H1 (cell line): ENCODE data around the gene NME7. TPM values are rescaled to one million over a fixed set of nuclear protein-coding genes. Genes with fewer than 3 reads are reported as not detected.

Experiments used
- CTCF ChIA-PET: fragments of 300-600 bp; sonication (Branson Sonifier 250); formaldehyde crosslinking; loops from one replicate; lab custom pipeline; 2021; ENCODE audit not compliant: partially characterized antibody; lab: Charles Lee
- POLR2A ChIA-PET: fragments of 300-600 bp; sonication (Branson Sonifier 250); formaldehyde crosslinking; loops from one replicate; lab custom pipeline; 2021; ENCODE audit warnings: inconsistent platforms; ENCODE audit not compliant: partially characterized antibody; lab: Charles Lee
- DNase-seq, 2 experiments: peaks; one replicate each; pipeline versions ENCODE4 v3.0.0 to v3.0.0-alpha.2; 2010 to 2022; ENCODE audit warnings: low spot score in 2 of 2, low read depth in 1 of 2, mixed read lengths in 1 of 2
- FAIRE-seq: peaks from 2 replicates; lab custom pipeline; 2011; peaks lifted over from hg19 to GRCh38; lab: Jason Lieb, UNC
- H2AFZ ChIP-seq: 2 replicates; pipeline ENCODE4 v1.8.1; 2012; ENCODE audit warnings: low read length, inconsistent platforms
- H2AK5ac ChIP-seq: 2 replicates; pipeline ENCODE4 v1.6.1; 2013; ENCODE audit warnings: low read depth, low read length
- H2BK120ac ChIP-seq: replicated peaks from 2 replicates; pipeline ENCODE3; 2013; ENCODE audit warnings: low read depth, low read length, inconsistent platforms
- H2BK12ac ChIP-seq: 2 replicates; pipeline ENCODE4 v1.6.1; 2013; ENCODE audit warnings: low read depth, low read length
- H2BK15ac ChIP-seq: 2 replicates; pipeline ENCODE4 v1.6.1; 2013; ENCODE audit warnings: low read length
- H2BK20ac ChIP-seq: 2 replicates; pipeline ENCODE4 v1.6.1; 2013; ENCODE audit warnings: low read length
- H2BK5ac ChIP-seq: 2 replicates; pipeline ENCODE4 v1.6.1; 2013; ENCODE audit warnings: low read depth, low read length
- H3K14ac ChIP-seq: 2 replicates; pipeline ENCODE4 v1.6.1; 2013; ENCODE audit warnings: inconsistent platforms; ENCODE audit not compliant: insufficient read length
- H3K18ac ChIP-seq: 2 replicates; pipeline ENCODE4 v1.6.1; 2013; ENCODE audit warnings: low read length; ENCODE audit errors: extremely low read depth
- H3K23ac ChIP-seq: 2 replicates; pipeline ENCODE4 v1.6.1; 2013; ENCODE audit warnings: inconsistent platforms; ENCODE audit not compliant: insufficient read length
- H3K23me2 ChIP-seq: 2 replicates; pipeline ENCODE4 v1.6.1; 2013; ENCODE audit warnings: low read depth, low read length
- H3K27ac ChIP-seq: 2 replicates; pipeline ENCODE4 v1.6.1; 2011; ENCODE audit warnings: low read depth, low read length, inconsistent platforms
- H3K27me3 ChIP-seq, 4 experiments: replicated peaks in 1 of 4; 1 replicate in 1 of 4; 2 replicates in 3 of 4; pipeline versions ENCODE4 v1.6.1 to v1.8.1; 2011 to 2013; ENCODE audit warnings: low read length in 3 of 4, mild to moderate bottlenecking in 3 of 4, inconsistent platforms in 2 of 4, mixed read lengths in 2 of 4, moderate library complexity in 1 of 4; ENCODE audit not compliant: control insufficient read depth in 3 of 4, insufficient read depth in 3 of 4; ENCODE audit errors: extremely low read depth in 1 of 4
- H3K36me3 ChIP-seq, 4 experiments: 2 replicates each; pipeline versions ENCODE4 v1.6.1 to v1.8.1; 2011 to 2013; ENCODE audit warnings: mild to moderate bottlenecking in 4 of 4, low read length in 3 of 4, moderate library complexity in 2 of 4, control low read depth in 1 of 4, inconsistent platforms in 1 of 4; ENCODE audit not compliant: insufficient read depth in 4 of 4, control insufficient read depth in 2 of 4
- H3K4ac ChIP-seq: replicated peaks from 2 replicates; pipeline ENCODE3; 2013; ENCODE audit warnings: low read length, low read depth, mixed read lengths, inconsistent platforms; ENCODE audit not compliant: insufficient read length
- H3K4me1 ChIP-seq, 4 experiments: replicated peaks in 1 of 4; 1 replicate in 1 of 4; 2 replicates in 3 of 4; pipeline versions ENCODE4 v1.6.1 to v1.8.1; 2011 to 2013; ENCODE audit warnings: low read length in 3 of 4, inconsistent platforms in 2 of 4, mixed read lengths in 1 of 4; ENCODE audit not compliant: insufficient read depth in 4 of 4, control insufficient read depth in 3 of 4
- H3K4me2 ChIP-seq, 2 experiments: 2 replicates each; pipeline versions ENCODE4 v1.6.1 to v1.8.1; 2011 to 2013; ENCODE audit warnings: low read depth in 2 of 2, low read length in 2 of 2, control low read depth in 1 of 2, inconsistent platforms in 1 of 2, mild to moderate bottlenecking in 1 of 2; ENCODE audit not compliant: insufficient read depth in 1 of 2
- H3K4me3 ChIP-seq, 4 experiments: fragments of 200-600, 300-600 bp in 1 of 4; sonication (generic), shearing (Covaris generic), sonication (Bioruptor Twin) in 1 of 4; 2 replicates each; pipeline versions ENCODE4 v1.5.1 to v1.8.1; 2011 to 2016; ENCODE audit warnings: low read length in 4 of 4, low read depth in 3 of 4, control low read depth in 2 of 4, inconsistent platforms in 2 of 4, mild to moderate bottlenecking in 2 of 4, mixed read lengths in 1 of 4, moderate library complexity in 1 of 4; ENCODE audit not compliant: insufficient read depth in 2 of 4; ENCODE audit errors: extremely low read depth in 1 of 4
- H3K56ac ChIP-seq: replicated peaks from 2 replicates; pipeline ENCODE3; 2013; ENCODE audit warnings: low read depth, mild to moderate bottlenecking, mixed read lengths, low read length, inconsistent platforms; ENCODE audit not compliant: insufficient read length
- H3K79me1 ChIP-seq: 2 replicates; pipeline ENCODE4 v1.6.1; 2013; ENCODE audit warnings: low read depth, low read length, control low read depth
- H3K79me2 ChIP-seq, 2 experiments: 2 replicates each; pipeline versions ENCODE4 v1.6.1 to v1.8.1; 2012 to 2013; ENCODE audit warnings: low read length in 2 of 2, mild to moderate bottlenecking in 2 of 2, inconsistent platforms in 1 of 2; ENCODE audit not compliant: insufficient read depth in 2 of 2, control insufficient read depth in 1 of 2
- H3K9ac ChIP-seq, 4 experiments: replicated peaks in 1 of 4; 1 replicate in 1 of 4; 2 replicates in 3 of 4; pipeline versions ENCODE4 v1.6.1 to v1.8.1; 2011 to 2013; ENCODE audit warnings: low read depth in 3 of 4, low read length in 3 of 4, control low read depth in 2 of 4, mild to moderate bottlenecking in 2 of 4, moderate library complexity in 2 of 4, inconsistent platforms in 1 of 4; ENCODE audit errors: extremely low read depth in 1 of 4
- H3K9me3 ChIP-seq, 2 experiments: 2 replicates each; pipeline versions ENCODE4 v1.6.1 to v1.8.1; 2012 to 2013; ENCODE audit warnings: mild to moderate bottlenecking in 2 of 2, moderate library complexity in 2 of 2, control low read depth in 1 of 2, inconsistent platforms in 1 of 2, low read depth in 1 of 2, low read length in 1 of 2, mixed read lengths in 1 of 2; ENCODE audit not compliant: insufficient read depth in 2 of 2
- H4K20me1 ChIP-seq, 2 experiments: replicated peaks in 1 of 2; 2 replicates each; pipeline versions ENCODE3 to v1.8.1; 2011 to 2013; ENCODE audit warnings: inconsistent platforms in 2 of 2, low read length in 2 of 2, mild to moderate bottlenecking in 1 of 2; ENCODE audit not compliant: insufficient read depth in 2 of 2, control insufficient read depth in 1 of 2
- H4K5ac ChIP-seq: 2 replicates; pipeline ENCODE4 v1.6.1; 2013; ENCODE audit warnings: low read length, low read depth, mixed read lengths, inconsistent platforms; ENCODE audit not compliant: insufficient read length
- H4K8ac ChIP-seq: 2 replicates; pipeline ENCODE4 v1.8.0; 2013; ENCODE audit warnings: mild to moderate bottlenecking, moderate library complexity, low read length, inconsistent platforms; ENCODE audit not compliant: insufficient read depth; ENCODE audit errors: extremely low read depth
- H4K91ac ChIP-seq: replicated peaks from 2 replicates; pipeline ENCODE3; 2013; ENCODE audit warnings: low read length, mixed read lengths, inconsistent platforms; ENCODE audit not compliant: insufficient read length
- BACH1 ChIP-seq: IDR thresholded peaks from 2 replicates; pipeline ENCODE4 v1.6.1; 2012; ENCODE audit warnings: low read length, improper control_type of control experiment
- EGR1 ChIP-seq: IDR thresholded peaks from 2 replicates; pipeline ENCODE4 v1.6.1; 2011; ENCODE audit warnings: low read depth, low read length, borderline replicate concordance
- EZH2 ChIP-seq: fragments of 200-600 bp; sonication (generic); IDR thresholded peaks from 2 replicates; pipeline ENCODE4 v1.7.1; 2012; ENCODE audit warnings: low read depth, mild to moderate bottlenecking, moderate library complexity, low read length, inconsistent platforms; ENCODE audit not compliant: severe bottlenecking
- RAD21 ChIP-seq, 2 experiments: IDR thresholded peaks in 1 of 2; conservative IDR thresholded peaks in 1 of 2; 2 replicates each; pipeline ENCODE4 v1.6.1; 2011; ENCODE audit warnings: low read depth in 2 of 2, low read length in 2 of 2, improper control_type of control experiment in 1 of 2, inconsistent platforms in 1 of 2, mild to moderate bottlenecking in 1 of 2, moderate library complexity in 1 of 2
- SUZ12 ChIP-seq: fragments of 200-600 bp; sonication (generic); IDR thresholded peaks from 2 replicates; pipeline ENCODE4 v1.6.1; 2012; ENCODE audit warnings: mild to moderate bottlenecking, inconsistent platforms, low read length, moderate library complexity, mixed read lengths
- TCF12 ChIP-seq: IDR thresholded peaks from 2 replicates; pipeline ENCODE4 v1.6.1; 2011; ENCODE audit warnings: low read depth, mild to moderate bottlenecking, low read length
- polyA plus RNA-seq, 7 experiments: library from polyadenylated mRNA; depleted of rRNA in 3 of 7; stranded (reverse) in 5 of 7; unstranded in 2 of 7; fragments of >200 nt in 5 of 7; fragments of 200-250 nt in 2 of 7; gene quantifications; 1 replicate in 5 of 7; 2 replicates in 1 of 7; 4 replicates in 1 of 7; pipeline versions ENCODE4 v1.2.1 to v1.2.3, GENCODE V29; 2011 to 2013; ENCODE audit warnings: missing spikeins in 2 of 7, mixed read lengths in 2 of 7
- total RNA-seq: library from RNA; stranded (reverse); fragmentation: NEBNext Ultra II Directional; extraction: Animal tissue kit (Norgen Biotek cat#: 25700); gene quantifications from 2 replicates; pipeline ENCODE4 v1.2.1, GENCODE V29; 2021

Gene NME7
- total and polyA plus RNA-seq, 2 of the 8 experiments (the other 6 are each of a cell fraction or from before 2014, with no cell fraction given), result 11.6 to 28.5 TPM

- FAIRE-seq (no peak), DNase-seq (no peak)
- Histone ChIP-seq H2BK5ac (no peak overlapping the region), H3K27me3 (no peaks in the 10 kb centered on the region), H4K8ac (no peak overlapping the region), H3K18ac (no peak overlapping the region), H3K23me2 (no peaks in the 10 kb centered on the region), H2BK120ac (no peak overlapping the region), H4K91ac (no peak overlapping the region), H3K14ac (no peak overlapping the region), H3K9me3 (no peaks in the 10 kb centered on the region), H3K9ac (no peak overlapping the region), H3K36me3 (no peaks in the 10 kb centered on the region), H3K4me3 (no peak overlapping the region), H2AK5ac (no peak overlapping the region), H3K23ac (no peak overlapping the region), H4K20me1 (no peaks in the 10 kb centered on the region), H2BK12ac (no peak overlapping the region), H3K79me2 (no peaks in the 10 kb centered on the region), H3K4me2 (no peak overlapping the region), H3K27ac (no peak overlapping the region), H3K56ac (no peak overlapping the region), H4K5ac (no peak overlapping the region), H2BK15ac (no peak overlapping the region), H3K79me1 (no peaks in the 10 kb centered on the region), H3K4me1 (no peaks in the 10 kb centered on the region), H2BK20ac (no peak overlapping the region), H3K4ac (no peak overlapping the region), H2AFZ (no peak overlapping the region)
- ChIA-PET CTCF (no interaction called here), POLR2A (no interaction called here)
- no peak for TF ChIP-seq SUZ12
- TF ChIP-seq TCF12, result no peak
- no peak for TF ChIP-seq BACH1
- no peak for TF ChIP-seq EZH2
- TF ChIP-seq RAD21 (IDR thresholded peaks at IDR 0.05 in 1 of 2, conservative IDR thresholded peaks at IDR 0.05 in 1 of 2; ENCODE audit: low read depth in 2 of 2, low read length in 2 of 2), result no peak
- no peak for TF ChIP-seq EGR1
Measured at GRCh38 chr1:169204157-169204556, 163.4 kb downstream of the NME7 start.
